Kidney tubule cell (primary cell): Measurements from ENCODE around the gene MRPL41.
"Not testable (repeated sequence)": the region's sequence is repeated elsewhere in the genome, so short reads cannot be mapped to it uniquely, and the experiment has no call there.

Source experiments
- DNase-seq: peaks from one replicate; pipeline ENCODE4 v3.0.0-alpha.2; 2018; ENCODE audit warnings: low spot score

Gene MRPL41

DNA sequence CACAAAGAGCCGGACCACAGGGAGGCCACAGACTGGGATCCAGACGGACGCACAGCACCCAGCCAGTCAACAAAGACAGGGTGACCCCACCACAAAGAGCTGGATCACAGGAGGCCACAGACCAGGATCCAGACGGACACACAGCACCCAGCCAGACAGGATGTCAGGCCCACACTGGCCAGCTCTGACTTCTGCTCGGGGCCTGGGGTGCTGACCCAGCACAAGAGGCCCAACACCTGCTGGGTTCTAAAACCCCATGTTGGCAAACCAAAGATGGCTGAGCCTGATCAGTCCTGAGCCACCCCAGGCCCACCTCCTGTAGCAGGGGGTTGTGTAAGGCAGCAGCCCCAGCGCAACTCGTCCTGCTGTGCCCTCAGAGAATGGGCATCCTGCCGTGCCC lies 32.3 kb downstream of the MRPL41 start:
- DNase-seq: no peak

DNA sequence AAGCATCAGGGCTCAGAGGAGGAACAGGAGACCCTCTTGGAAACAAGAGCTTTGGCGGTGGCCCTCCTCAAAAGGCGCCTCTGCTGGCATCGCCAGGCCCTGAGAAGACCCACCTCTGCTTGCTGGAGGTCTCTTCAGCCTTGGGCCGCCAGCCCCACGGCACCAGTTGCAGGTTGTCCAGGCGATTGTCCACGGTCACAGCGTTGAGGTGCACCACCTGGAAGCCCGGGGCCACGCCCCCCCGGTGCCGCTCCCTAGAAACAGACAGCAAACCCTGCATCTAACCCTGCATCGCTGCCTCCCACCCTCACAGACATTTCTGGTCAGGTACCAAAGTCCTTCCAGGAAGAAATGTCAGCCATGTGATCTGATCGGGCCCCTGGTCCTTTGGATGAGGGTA lies 35.2 kb downstream of the MRPL41 start:
- DNase-seq: no peak

DNA sequence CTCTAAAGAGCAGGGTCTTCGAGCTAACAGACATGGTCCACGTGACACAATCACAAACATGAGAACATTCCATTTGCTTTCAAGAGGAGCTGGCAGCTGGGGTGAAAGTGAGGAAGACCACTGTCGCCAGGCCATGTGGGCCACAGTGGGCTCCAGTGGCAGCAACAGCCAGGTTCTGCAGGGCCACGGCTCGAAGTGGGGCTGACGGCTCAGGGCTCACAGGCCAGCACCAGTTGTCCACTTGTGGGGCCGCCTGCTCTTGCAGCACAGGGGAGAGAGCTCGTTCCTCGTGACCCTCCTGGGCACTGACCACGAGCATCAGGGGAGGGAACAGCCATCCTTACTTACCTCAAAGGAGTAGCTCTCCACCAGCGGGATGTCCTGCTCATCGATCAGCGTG lies 36.6 kb downstream of the MRPL41 start:
- no peak for DNase-seq

DNA sequence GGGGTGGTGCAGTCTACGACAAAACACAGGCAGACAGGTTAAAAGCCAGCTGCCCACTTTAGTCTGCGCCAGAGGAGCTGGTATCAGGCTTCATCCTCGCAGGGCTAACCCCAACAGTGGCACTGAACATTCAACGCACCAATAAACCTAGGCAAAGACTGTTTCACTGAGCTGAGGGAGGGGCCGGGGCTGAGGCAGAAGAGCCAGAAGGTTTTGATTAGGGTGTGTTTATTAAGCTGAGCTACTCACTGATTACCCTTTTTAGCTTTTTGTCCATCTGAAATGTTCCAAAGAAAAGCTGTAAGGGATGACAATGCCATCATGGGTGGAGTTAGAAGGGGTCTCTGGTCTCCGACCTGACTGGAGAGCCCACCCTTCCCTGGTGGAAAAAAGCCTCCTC lies 37.2 kb downstream of the MRPL41 start:
- DNase-seq: no peak

DNA sequence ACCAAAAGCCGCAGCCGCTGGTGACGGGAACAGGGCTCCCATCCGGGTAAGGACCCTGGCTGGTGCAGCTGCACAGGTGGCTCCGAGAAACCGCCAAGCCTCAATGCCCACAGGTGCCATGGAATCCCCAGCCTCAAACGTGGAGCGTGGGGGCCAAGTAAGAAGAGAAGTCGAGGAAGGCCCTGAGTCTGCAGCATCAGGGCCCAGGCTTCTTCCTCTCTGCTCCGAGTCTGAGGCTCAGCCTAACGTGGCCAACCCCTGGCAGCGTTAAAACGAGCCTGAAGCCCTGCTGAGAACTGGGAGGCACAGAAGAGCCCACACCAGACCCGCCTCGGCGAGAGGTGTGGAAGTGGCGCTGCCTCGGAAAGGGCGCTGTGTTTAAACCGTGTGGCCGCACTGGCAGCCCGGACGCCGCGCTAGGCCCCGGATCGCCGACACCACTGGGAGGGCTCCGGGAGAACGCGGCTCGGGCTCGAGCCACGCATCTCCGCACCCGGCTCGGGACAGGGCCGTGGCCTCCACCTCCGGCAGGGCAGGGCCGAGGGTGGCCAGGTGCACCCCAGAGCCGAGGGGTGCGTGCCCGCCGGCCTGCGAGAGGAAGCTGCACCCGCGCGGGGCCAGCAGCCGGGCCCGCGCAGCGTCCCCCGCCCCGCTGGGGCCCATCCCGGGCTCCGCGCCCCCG lies 37.9 kb downstream of the MRPL41 start:
- peak; percentile 22 for DNase-seq

DNA sequence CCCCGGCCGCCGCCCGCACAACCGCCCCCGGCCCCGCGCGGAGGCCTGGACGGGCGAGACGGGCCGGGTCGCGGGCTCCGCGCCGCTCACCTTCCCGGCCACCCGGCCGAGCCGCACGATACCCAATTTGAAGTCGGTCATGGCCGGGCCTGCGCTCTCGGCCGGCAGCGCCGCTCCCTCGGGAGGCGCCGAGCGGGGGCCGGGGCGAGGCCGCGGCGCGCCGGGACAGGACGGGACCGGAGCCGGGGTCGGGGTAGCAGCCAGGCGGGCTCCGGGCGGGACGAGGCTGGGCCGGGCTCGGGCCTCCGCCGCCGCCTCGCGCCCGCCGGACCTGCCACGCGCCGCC lies 38.4 kb downstream of the MRPL41 start:
- no peak for DNase-seq

DNA sequence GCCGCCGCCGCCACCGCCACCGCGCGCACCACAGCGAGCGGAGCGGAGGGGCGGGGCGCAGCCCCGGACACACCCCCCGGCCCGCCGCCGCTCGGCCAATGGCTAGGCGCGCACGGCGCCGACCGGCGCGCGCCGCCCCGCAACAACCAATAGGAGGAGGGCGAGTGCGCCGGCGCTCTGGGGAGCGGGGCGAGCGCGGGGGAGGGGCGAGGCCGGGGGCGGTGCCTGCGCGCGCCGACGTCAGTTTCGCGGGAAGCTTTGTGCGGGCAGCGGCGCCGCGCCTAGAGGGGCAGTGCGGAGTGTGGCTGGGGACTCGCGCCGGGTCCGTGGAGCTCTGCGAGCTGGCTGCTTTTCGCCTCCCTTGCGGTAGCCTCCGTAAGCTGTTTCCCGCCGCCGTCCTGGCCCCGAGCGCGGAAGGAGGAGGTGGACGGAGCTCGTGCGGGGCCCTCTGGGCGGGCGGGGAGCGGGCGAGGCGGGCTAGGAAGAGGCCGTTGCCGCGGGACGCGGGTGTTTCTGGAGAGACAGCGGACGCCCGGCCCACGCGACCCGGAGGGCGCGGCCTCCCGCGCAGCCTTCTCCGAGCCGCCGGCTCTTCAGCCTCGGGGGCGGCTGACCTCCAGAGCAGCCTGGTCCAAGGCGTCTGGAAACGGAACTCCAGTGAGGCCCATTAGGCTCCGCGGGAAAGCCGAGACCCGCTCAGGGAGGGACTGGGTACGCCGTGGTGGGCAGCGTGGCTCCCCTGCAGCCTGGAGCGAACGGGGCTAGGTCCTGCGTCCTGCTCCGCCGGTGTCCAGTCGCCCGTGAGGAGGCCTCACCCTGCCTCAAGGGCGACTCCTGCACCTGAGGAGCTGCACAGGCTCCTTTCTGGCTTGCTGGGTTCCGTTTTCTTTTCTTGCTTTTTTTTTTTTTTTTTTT lies 39.0 kb downstream of the MRPL41 start, which contains the start of gene ZMYND19:
TSS of gene ZMYND19 (minus strand) at position 44 of the 915 bp plus-strand sequence. CDS start 249 bp downstream, outside the sequence.
- peak; percentile 91 for DNase-seq

DNA sequence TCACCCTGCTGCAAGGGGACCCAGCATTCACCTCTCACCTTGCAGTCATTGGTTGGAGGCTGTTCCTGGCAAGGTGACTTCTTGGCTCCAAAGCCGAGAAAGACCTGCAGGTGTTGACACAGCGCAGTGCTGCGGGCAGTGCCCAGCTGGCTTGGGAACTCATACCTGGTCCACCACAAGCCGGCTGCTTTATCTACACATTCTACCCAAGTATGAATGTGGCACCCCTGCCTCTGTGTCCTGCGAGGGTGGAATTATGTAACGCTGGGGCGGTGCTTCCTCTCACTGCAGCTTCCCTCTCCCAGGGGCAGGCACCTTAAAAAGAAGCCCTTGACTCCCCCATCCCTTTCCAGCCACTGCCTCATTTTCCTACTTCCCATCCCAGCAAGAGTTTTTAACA lies 41.1 kb downstream of the MRPL41 start:
- DNase-seq: no peak

DNA sequence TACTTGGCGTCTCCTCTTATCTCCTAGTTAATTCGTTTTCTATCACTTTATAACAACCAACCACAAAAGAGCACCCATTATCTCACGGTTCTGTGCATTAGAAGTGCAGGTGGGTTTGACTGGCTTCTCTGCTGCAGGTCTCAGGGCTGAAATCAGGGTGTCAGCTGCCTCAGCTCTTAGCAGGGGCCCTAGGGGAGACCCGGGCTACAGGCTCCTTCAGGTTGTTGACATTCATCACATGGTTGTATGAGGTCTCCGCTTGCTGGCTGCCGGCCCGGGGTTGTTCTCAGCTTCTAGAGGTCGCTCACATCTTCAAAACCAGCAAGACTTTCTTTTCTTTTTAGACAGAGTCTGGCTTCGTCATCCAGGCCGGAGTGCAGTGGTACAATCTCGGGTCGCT lies 41.5 kb downstream of the MRPL41 start:
- DNase-seq: no peak

DNA sequence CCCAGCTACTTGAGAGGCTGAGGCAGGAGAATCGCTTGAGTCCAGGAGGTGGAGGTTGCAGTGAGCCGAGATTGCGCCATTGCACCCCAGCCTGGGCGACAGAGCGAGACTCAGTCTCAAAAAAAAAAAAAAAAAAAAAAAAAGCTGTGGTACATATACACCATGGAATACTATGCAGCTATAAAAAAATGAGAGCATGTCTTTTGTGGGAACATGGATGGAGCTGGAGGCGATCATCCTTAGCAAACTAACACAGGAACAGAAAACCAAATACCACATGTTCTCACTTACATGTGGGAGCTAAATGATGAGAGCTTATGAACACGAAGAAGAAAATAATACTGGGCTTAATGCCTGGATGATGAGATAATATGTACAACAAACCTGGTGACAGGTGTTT lies 44.9 kb downstream of the MRPL41 start:
- DNase-seq: not testable (repeated sequence)

DNA sequence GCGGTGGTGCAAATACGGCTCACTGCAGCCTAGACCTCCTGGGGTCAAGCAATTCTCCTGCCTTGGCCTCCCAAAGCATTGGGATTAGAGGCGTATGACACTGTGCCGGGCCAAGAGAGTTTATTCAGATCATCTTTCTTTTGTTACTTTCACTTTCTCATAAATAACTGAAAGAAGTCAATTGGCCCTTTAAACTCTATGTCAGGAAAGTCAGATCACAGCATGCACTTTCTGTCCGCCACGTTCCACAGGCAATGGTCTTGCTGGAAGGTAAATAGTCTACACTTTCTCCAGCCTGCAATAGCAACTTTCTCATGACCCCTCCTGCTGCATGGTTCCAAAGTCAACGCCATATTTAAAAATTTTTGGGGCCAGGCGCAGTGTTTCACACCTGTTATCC lies 47.3 kb downstream of the MRPL41 start:
- DNase-seq: no peak
